GM19023 (cell line): ENCODE measurements around the gene DRC1.

Experiments
- ATAC-seq: cut with Tn5 transposase; IDR thresholded peaks from one replicate; pipeline ENCODE4 v1.9.1; 2021; ENCODE audit warnings: mild to moderate bottlenecking, moderate library complexity; ENCODE audit not compliant: unreplicated experiment

The DRC1 gene

DNA sequence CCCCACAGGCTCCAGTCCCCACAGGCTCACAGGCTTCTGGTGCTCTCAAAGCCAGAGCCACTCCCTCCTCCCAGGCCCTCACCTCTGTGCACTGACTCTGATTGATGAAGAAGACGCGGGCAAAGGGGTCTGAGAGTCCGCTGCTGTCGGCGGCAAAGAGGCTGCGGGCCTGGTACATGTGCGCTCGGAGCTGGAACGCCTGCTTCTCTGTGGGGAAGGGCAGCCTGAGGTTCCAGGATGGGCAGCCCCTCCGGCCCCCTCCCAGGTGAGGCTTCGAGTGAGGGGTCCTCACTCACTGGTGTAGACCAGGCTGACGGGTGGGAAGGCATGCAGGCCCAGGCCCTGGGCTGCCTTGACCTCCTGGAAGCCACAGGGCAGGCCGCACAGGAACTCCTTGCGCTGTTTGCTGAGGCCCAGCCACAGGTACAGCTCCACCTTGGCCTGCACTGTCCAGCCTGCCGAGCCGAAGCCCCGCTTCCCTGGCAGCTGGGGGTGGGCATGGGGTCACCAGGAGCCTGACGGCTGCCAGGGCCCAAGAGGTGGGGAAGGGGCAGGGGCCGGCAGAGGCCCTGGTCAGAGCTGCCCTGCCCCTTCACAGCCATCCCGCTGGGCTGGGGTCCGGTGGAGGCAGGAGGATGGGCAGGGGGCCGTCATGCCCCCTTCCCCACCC lies 74.2 kb downstream of the DRC1 start:
- no peak for ATAC-seq

DNA sequence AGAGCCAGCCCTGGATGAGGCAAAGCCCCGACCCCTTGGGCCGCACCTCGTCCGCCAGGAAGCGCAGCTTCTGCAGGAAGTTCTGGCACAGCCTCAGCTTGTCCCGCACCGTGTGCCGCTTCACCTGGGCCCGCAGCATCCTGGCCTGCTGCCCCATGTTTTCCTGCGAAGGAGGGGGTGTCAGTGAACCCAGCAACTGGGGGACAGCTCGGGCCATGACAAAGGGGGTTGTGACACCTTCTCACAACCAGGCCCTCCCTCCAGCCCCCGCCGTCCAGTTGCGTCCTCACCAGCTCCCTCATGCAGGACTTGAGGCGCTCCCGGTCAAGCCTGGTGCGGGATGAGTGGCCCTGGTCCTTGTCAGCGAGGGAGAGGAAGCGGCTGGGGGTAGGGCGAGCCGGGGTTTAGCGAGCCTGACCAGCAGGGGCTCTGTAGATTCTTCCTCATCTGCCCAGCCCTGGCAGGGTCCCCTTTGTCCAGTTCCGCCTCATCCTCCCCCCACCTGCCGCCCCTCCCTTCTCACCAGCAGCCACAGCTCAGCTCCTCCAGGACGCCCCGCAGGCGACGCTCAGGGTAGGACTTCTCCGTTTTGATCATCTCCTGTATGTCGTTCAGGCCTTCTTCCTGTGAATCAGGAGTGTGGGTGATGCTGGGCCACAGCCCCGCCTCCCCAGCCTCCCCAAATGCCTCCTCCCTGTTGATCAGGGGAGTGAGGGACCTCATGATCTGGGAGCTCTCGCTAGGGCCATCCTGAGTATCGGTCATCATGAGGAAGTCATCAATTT lies 75.6 kb downstream of the DRC1 start:
- no peak for ATAC-seq

DNA sequence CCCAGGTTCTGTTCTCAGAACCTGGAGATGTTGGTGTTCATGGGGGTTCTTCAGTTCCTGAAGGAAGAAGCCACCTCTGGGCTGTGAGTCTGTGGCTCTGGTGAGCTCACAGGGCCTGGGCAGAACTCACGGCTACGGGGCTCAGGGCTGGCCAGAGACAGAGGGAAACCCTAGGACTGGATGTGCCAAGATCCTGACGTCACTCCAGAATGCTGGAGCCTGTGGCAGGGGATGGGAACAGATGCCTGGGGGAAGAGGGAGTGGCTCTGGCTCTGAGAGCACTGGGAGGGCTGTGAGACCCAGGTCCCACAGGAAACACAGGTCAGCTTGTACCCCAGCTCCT lies 76.2 kb downstream of the DRC1 start, which contains the start of gene OTOF:
Gene OTOF, minus strand, starts transcription at position 214 of the 343 bp plus-strand sequence.
- no peak for ATAC-seq

DNA sequence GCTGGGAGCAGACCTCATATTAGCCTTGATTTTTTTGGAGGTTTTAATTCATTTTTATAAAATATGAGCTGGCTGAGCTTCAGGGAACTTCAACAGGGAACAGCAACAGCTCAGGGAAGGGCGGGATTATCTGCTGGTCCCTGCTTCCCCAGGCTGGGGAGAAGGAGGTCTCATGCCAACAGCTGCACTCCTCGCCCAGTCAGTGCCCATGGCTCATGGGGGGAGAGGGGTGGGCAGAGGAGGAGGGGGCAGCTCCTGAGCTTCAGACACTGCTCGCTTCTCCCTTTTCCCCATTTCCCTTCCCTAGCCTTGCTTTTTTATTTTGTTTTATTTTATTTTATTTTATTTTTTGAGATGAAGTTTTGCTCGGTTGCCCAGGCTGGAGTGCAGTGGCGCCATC lies 76.6 kb downstream of the DRC1 start:
- no peak for ATAC-seq

DNA sequence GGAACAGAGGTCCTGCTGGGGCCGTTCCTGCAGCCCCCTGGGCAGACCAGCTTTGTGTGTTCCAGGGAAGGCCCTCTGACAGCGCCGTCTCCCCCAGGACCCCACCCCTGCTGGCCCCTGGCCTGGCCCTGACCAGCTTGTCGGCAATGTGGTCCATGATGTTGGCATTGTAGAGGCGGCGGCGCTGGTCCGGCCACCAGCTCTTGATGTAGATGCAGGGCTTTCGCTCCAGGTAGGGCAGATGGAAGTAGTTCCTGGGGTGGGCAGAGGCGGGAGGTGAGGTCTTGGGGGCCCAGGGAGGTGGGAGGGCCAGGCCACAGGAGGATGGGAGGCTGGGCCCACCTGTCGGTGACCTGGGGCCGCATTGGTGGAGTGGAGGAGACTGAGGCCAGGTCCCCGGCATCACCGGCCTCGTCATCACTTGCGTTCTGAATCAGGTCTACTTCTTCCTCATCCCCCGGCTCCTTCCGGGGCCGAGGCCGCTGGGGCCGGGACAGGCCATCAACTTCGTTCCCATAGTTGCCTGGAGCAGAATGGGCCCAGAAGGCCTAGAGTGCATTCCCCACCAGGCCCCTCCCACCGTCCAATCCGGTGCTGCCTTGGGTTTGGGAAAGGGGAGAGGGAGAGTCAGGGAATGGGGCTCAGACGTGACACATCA lies 77.5 kb downstream of the DRC1 start:
- ATAC-seq: no peak

DNA sequence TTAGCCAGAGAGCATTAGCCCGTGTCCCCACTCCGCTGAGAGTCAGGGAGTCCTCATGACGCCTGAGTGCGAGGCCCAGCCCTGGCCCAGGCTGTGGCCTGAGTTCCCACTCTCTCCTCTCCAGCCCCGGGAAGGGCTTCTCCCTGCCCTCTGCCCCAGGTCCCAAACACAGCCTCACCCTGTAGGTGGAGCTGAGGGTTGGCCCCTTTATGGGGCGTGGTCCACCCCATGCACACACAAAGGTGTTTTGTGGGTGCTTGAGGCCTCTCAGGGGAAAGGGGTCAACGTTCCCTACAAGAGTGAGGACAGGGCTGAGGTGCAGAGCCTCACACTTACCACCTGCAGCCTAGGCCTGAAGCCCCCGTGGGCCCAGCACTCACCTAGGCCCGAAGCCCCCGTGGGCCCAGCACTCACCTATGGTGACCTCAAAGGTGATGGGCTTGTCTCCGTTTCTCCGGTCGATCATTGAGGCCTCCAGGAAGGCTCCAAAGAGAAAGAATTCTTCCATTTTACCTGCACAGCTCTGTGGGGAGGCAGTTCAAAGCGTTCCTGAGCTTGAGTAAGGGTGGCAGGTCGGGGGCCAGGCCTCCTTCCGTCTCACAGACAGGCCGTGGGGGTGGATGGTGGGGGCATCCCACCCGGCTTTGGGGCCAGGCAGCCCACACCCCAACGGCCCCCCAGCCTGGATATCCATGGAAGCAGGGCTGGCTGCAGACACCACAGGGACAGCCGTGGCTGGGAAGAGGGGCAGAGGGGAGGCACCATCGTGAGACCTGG lies 78.3 kb downstream of the DRC1 start:
- ATAC-seq: no peak

DNA sequence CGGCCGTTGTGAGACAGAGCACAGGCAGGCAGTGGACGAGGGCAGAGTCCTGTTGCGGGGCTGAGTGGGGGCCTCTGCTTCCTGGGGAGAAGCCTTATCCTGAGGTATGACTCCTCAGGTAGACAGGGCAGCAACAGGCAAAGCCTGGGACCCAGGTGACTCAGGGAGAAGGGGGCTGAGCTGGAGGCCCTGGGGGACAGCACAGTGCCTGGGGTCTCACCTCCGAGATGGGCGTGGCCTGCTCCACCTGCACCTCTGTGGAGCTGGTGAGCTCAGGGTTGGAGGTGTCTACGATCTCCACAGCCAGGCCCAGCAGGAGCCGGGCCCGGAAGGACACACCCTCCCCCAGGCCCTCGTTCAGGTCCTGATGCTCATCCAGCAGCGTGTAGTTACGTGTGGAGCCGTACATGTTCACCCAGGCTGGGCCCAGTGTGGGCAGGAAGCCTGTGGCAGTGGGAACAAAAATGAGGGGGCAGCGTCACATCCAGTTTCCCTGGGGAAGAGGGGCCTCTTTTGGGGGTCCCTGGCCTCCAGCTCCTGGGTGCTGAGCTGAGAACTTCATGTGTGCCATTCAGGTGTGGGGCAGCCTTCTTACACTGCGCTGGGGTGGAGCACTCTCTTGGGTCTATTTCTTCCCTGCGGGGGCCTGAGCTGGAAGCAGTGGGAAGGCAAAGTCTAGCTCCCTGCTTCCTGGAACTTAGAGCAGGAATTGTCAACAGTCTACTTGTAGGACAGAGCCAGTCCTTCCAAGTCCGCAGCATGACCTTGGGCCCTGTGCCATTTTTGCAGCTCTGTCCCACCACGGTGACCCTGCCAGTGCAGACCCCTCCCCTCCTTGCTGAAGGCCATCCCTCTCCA lies 79.1 kb downstream of the DRC1 start:
- no peak for ATAC-seq

DNA sequence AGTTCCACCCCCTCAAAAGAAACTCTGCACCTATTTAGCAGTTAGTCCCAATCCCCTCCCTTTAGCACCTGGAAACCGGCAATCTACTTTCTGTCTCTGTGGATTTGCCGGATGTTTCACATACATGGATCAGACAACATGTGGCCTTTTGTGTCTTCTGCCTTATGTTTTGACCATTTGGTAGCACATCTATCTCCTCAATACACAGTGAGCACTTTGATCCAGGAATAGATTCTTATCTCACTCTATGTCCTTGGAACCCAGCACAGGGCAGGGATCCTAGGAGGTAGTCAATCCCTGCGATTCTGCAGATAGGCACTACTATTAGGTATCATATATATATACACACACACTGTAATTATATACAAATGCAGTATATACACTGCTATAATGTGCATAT lies 80.0 kb downstream of the DRC1 start:
- no peak for ATAC-seq

DNA sequence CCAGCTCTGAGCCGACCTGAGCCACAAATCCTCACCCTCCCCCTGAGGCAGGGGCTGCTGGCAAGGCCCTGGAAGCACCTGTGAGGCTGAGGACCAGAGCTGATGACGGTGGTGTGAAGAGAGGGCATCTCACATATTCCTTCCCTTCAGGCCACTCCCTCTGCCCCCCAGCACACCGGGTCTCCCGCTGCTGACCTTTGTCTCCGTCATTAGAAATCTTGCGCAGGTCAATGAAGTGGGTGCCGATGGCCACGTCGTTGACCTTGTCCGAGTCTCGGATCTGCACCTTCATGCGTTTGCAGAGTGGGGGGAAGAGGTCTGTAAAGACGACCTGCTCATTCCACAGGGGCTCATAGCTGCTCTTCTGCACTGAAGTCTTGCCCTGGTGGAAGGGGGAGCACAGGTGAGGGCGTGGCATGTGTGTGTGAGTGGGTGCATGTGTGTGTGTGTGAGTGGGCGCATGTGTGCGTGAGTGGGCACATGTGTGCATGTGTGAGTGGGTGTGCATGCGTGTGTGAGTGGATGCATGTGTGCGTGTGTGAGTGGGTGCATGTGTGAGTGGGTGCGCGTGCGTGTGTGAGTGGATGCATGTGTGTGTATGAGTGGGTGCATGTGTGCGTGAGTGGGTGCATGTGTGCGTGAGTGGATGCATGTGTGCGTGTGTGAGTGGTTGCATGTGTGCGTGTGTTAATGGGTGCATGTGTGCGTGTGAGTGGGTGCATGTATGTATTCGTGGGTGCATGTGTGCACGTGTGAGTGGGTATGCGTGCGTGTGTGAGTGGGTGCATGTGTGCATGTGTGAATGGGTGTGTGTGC lies 80.7 kb downstream of the DRC1 start:
- ATAC-seq: no peak

DNA sequence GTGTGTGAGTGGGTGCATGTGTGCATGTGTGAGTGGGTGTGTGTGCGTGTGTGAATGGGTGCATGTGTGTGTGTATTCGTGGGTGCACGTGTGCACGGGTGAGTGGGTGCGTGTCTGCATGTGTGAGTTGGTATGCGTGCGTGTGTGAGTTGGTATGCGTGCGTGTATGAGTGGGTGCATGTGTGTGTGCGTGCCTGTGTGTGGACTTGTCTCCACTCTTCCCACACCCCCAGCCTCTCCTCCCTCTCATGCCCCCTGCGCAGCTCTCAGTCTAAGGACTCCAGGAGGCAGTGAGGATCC lies 81.3 kb downstream of the DRC1 start:
- no peak for ATAC-seq

DNA sequence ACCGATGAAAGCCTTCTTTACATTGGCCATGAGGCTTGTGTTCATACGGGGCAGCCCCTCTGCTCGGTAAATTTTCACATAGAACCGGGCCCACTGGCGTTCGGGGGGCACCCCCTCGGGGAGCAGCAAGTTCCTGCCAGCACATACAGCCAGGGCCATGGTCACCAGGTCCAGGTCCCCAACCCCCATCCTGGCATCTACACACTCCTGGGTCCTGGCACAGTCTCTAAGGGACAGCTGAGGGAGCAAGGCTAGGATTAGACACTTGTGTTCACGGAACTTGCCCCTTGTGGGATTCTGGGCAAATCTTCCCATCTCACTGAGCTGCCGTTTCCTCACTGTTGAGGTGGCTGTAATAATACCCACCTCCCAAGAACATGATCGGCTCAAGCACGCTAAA lies 81.8 kb downstream of the DRC1 start:
- ATAC-seq: no peak

DNA sequence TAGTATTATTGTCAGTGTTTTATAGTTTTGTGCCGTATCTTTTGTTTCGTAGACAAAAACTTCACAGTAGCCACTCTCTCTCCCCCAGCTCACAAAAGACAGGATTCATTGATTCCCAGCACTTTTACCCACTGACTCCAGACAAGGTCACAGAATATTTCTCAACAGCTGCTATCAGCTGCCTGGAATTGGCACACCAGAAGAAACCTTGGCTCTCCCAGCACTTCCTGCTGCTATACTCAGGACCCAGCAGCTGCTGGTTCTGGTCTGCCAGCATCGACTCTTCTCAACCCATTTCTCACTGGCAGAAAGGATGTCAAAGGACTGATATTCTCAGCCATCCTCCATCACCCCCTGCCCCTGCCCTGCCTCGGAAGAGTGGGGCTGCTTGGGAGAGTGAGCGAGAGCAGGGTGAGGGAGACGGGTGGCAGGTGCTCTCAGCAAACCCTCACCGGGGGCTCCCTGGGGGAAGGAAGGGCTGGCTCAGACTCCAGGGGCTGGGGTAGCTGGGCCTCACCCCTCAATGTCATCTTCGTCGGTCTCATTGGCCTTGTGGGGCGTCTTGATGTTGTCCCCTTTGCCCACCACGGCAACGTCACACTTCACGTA lies 82.3 kb downstream of the DRC1 start:
- ATAC-seq: no peak

DNA sequence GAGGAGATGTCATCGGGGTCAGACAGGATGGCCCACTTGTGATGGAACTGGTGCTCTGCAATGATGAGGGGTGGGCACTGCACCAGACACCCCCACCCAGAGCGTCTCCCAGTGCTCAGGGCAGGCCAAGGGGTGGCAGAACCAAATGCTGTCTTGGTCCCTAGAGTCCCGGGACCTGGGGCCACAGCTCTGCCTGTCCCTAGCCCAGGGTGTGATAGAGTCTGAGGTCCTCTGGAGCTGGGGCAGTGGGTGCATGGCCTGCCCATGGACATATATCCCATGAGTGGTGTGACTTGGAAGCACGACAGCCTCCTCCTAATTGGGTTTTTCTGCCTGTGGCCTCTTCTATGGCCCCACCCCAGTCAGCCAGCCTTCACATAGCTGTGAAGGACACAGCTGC lies 82.9 kb downstream of the DRC1 start:
- ATAC-seq: no peak

DNA sequence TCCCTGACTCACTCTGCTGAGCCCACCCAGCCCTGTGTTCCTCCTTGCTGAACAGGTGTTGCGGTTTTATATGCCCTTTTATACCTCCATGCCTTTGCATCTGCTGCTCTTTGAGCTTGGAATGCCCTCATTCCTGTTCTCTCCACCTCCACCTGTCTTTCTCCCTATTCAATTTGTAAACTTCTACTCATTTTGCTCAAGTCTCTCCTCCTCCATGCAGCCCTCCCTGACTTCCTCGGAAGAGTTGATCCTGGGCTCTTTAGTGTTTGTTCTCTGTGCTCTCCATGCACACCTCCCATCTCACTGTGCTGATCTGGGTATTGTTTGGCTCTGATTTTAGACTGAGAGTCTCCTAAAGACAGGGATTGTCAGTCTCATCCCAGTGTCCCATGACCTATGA lies 83.4 kb downstream of the DRC1 start:
- ATAC-seq: no peak

DNA sequence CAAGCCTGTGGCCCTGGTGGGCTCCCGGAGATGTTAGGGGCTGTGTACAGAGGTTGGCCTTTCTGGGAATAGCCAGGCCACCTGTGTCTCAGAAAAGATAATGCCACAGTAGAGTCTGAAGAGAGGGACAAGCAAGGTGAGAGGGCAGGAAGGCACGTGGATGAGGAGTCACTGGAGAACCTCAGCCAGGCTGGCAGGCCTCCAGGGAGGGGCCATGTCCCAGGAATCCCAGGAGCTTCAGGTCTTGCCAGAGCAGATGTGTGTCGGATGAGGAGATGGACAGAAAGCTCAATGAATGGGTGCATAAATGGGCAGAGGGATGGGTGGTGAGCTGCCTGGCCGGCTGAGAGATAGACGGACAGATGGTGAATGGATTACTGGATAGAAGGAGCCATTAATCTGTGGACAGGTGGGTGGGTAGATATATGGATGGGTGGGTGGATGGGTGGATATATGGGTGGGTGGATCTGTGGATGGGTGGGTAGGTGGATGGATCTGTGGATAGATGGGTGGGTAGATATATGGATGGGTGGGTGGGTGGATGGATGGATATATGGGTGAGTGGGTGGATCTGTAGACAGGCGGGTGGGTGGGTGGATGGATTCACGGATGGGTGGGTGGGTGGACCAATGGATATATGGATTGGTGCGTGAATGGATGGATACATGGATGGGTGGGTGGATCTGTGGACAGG lies 84.2 kb downstream of the DRC1 start:
- no peak for ATAC-seq

DNA sequence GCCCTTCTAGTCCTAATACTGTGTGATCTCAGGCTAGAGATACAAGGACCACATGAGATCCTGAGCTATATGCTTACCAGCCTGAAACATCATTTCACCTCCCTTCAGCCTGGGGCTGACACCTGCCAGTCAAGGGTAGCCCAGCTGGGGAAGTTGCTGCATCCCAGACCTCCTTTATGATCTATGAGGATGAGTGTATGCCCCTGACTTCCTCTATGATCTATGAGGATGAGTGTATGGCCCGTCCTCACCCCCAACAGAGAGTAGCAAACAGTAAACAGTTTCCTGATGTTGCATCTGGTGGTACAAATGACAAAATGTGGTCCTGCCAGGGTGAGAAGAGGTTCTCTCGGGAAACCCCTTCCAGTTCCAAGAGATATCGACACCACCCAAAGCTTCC lies 85.1 kb downstream of the DRC1 start:
- no peak for ATAC-seq

DNA sequence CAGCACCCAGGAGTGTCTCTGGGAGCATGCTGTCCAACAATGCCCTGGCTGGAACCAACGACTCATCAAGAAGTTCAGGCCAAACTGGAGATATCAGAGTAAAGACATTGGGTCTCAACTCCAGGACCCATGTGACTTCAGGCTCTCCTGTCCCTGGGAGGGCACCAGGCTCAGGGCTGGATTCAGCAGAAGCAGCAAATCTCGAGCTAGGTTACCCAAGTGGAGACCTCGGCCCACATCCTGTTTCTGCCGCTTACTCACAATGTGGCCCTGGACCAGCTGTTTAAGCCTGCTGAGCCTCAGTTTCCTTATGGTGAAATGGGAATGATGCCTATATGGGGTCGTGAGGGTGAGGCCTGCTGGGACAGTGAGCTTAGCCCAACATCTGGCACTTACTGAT lies 85.5 kb downstream of the DRC1 start:
- ATAC-seq: no peak

DNA sequence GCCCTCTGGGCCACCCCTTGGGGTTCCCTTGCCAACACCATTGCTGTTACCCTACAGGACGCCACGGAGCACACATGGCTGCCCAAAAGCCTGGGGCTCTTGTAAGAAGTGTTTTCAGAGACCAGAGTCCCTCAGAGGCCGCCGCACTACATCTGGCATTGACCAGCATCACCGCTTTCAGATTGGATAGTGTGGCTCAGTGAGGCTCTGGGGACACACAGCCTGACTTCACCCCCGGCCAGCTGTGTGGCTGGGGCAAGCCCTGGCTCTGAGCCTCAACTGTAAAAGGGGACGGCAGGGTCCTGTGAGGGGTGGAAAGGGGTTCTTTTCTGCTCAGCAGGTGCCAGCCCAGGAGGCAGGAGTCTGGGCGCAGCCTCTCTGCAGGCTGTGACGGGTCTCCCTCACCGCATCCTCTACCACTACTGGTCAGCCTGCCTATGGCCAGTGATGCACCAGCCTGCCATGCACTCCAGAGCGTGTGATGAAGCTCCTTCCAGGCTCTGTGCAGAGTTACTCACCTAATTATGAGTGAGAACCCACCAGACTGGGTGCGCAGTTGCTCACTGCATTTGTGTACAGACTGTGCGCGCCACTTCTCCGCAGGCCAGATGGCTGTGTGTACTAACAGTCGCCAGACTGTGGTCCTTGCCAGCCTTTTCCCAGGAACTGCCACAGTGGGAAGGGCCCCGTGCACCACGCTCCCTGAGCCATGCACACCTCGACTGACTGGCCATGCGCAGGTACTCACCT lies 86.9 kb downstream of the DRC1 start:
- no peak for ATAC-seq
